Loucy (cell line): ENCODE data around the gene SYCP2L.

ENCODE experiments used
- H2AFZ ChIP-seq: fragments of 200-600 bp; sonication (generic); 2 replicates; pipeline ENCODE4 v1.6.0; 2016; ENCODE audit warnings: antibody characterized with exemption, mild to moderate bottlenecking, low read length, moderate library complexity
- H3F3A ChIP-seq: fragments of 200-600 bp; 2 replicates; pipeline ENCODE4 v1.6.0; 2016; ENCODE audit warnings: antibody characterized with exemption, low read depth, mild to moderate bottlenecking
- H3K27me3 ChIP-seq: fragments of 200-600 bp; sonication (generic); 2 replicates; pipeline ENCODE4 v1.6.1; 2014; ENCODE audit warnings: low read length, mild to moderate bottlenecking; ENCODE audit not compliant: insufficient read depth, poor library complexity, severe bottlenecking
- H3K36me3 ChIP-seq: fragments of 200-600 bp; sonication (generic); 2 replicates; pipeline ENCODE4 v1.6.1; 2016; ENCODE audit warnings: low read length; ENCODE audit not compliant: insufficient read depth
- H3K4me1 ChIP-seq: fragments of 200-600 bp; sonication (generic); 2 replicates; pipeline ENCODE4 v1.5.1; 2014; ENCODE audit warnings: low read length, mild to moderate bottlenecking; ENCODE audit not compliant: insufficient read depth, poor library complexity, severe bottlenecking
- H3K4me2 ChIP-seq: fragments of 200-600 bp; sonication (generic); 2 replicates; pipeline ENCODE4 v1.6.0; 2014; ENCODE audit warnings: antibody characterized with exemption, low read length, low read depth, mild to moderate bottlenecking; ENCODE audit not compliant: poor library complexity, severe bottlenecking
- H3K4me3 ChIP-seq: fragments of 200-600 bp; sonication (generic); 2 replicates; pipeline ENCODE4 v1.5.1; 2014; ENCODE audit warnings: low read length, mild to moderate bottlenecking, mixed read lengths; ENCODE audit not compliant: poor library complexity, severe bottlenecking
- H3K79me2 ChIP-seq: fragments of 200-600 bp; sonication (generic); 2 replicates; pipeline ENCODE4 v1.6.1; 2014; ENCODE audit warnings: low read length; ENCODE audit not compliant: insufficient read depth
- H3K9ac ChIP-seq: fragments of 200-600 bp; sonication (generic); 2 replicates; pipeline ENCODE4 v1.6.0; 2014; ENCODE audit warnings: mild to moderate bottlenecking, low read depth, low read length, moderate library complexity; ENCODE audit not compliant: poor library complexity, severe bottlenecking
- H3K9me2 ChIP-seq: fragments of 200-600 bp; sonication (generic); replicated peaks from 2 replicates; pipeline ENCODE4 v1.6.1; 2016; ENCODE audit warnings: low read depth, low read length, mixed read lengths
- H3K9me3 ChIP-seq: fragments of 200-600 bp; sonication (generic); 2 replicates; pipeline ENCODE4 v1.6.1; 2014; ENCODE audit warnings: mild to moderate bottlenecking, antibody characterized with exemption, low read length, low read depth; ENCODE audit not compliant: insufficient read depth
- H4K20me1 ChIP-seq: fragments of 200-600 bp; sonication (generic); 2 replicates; pipeline ENCODE4 v1.6.0; 2014; ENCODE audit warnings: antibody characterized with exemption, low read length, mild to moderate bottlenecking; ENCODE audit not compliant: insufficient read depth, poor library complexity, severe bottlenecking
- EZH2phosphoT487 ChIP-seq: fragments of 200-600 bp; IDR thresholded peaks from 2 replicates; pipeline ENCODE4 v1.6.1; 2018; ENCODE audit warnings: antibody characterized with exemption, mild to moderate bottlenecking, moderate library complexity, borderline replicate concordance
- TF ChIP-seq, protein P1 (sequence below): fragments of 200-600 bp; sonication (generic); conservative IDR thresholded peaks from 2 replicates; pipeline ENCODE4 v1.5.1; 2014; ENCODE audit warnings: mild to moderate bottlenecking, antibody characterized with exemption, low read length

The SYCP2L gene

DNA sequence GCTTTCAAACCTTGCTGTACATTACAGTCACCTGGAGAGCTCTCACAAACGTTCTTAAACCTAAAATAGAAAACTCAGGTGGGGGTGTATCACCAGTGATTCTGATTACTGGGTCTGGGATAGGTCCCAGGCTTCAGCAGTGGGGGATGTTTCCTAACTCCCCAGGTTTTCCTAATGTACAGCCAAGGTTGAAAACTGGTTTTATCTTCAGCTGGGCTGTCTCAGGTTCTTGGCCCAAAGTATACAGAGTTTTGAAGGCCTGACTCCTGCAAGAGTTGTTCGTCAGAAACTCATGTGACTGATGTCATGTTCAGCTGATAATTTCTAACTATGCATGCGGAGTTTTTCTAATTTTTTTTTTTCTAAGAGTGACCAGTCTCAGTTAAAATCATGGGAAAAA is 9.8 kb downstream of the SYCP2L start:
- Histone ChIP-seq H3K9me3 (no peaks in the 10 kb centered on the region), H3K36me3 (no peaks in the 10 kb centered on the region), H3K4me2 (no peak overlapping the region), H4K20me1 (no peaks in the 10 kb centered on the region), H2AFZ (no peak overlapping the region), H3F3A (no peaks in the 10 kb centered on the region), H3K9ac (no peak overlapping the region), H3K4me3 (no peak overlapping the region), H3K9me2 (no peaks in the 10 kb centered on the region), H3K4me1 (peaks cover 8% of the 10 kb centered on the region), H3K27me3 (peaks cover 6% of the 10 kb centered on the region), H3K79me2 (no peaks in the 10 kb centered on the region)
- TF ChIP-seq, protein P1, sequence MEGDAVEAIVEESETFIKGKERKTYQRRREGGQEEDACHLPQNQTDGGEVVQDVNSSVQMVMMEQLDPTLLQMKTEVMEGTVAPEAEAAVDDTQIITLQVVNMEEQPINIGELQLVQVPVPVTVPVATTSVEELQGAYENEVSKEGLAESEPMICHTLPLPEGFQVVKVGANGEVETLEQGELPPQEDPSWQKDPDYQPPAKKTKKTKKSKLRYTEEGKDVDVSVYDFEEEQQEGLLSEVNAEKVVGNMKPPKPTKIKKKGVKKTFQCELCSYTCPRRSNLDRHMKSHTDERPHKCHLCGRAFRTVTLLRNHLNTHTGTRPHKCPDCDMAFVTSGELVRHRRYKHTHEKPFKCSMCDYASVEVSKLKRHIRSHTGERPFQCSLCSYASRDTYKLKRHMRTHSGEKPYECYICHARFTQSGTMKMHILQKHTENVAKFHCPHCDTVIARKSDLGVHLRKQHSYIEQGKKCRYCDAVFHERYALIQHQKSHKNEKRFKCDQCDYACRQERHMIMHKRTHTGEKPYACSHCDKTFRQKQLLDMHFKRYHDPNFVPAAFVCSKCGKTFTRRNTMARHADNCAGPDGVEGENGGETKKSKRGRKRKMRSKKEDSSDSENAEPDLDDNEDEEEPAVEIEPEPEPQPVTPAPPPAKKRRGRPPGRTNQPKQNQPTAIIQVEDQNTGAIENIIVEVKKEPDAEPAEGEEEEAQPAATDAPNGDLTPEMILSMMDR = no peak
- no peak for TF ChIP-seq EZH2phosphoT487

DNA sequence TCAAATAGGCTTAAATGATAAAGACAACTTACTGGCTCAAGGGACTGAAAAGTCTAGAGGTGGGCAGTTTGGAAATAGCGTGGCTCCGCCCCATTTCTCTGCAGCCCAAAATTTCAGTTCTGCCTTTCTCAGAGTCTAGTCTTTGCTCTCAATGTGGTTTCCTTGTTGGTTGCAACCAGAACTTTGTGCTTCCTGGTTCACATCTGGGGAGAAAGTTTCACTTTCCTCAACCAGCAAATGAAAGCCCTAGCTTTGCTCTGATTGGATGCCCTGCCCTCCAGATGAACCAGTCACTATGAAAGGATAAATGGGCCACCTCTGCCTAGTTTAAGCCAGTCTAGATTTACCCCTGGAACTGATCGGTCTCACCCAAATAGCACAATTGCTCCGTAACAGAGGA is 14.9 kb downstream of the SYCP2L start:
- TF ChIP-seq EZH2phosphoT487 = no peak
- TF ChIP-seq, protein P1 = no peak
- Histone ChIP-seq H3K9ac (no peak overlapping the region), H2AFZ (peak overlapping the region; percentile 91), H3K9me3 (no peaks in the 10 kb centered on the region), H3K4me3 (peak overlapping the region; percentile 18), H3K79me2 (no peaks in the 10 kb centered on the region), H3K36me3 (no peaks in the 10 kb centered on the region), H4K20me1 (no peaks in the 10 kb centered on the region), H3K4me1 (peaks cover 6% of the 10 kb centered on the region), H3K27me3 (peaks cover 6% of the 10 kb centered on the region), H3K4me2 (peak overlapping the region; percentile 31), H3F3A (no peaks in the 10 kb centered on the region), H3K9me2 (no peaks in the 10 kb centered on the region)

DNA sequence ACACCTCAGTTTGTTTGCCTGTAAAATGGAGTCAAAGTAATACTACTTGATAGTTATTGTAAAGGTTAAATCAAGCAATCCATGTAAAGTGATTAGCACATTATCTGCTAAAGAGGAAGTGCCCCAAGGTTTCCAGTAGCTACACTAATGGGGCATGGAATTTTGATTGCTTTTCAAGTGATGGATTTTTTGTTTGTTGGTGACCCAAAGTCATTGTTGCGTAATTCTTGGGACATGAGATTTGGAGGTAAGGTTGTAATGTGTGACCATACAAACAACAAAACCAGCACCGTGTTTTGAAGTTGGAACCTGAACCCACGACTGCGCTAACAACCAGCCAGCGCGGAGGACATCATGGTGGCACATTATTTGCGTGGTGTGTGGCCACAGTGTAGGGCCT is 17.2 kb downstream of the SYCP2L start:
- H3K9me2 ChIP-seq = no peaks in the 10 kb centered on the region
- TF ChIP-seq, protein P1 = no peak
- no peak for TF ChIP-seq EZH2phosphoT487
- H3K79me2 ChIP-seq = no peaks in the 10 kb centered on the region
- H2AFZ ChIP-seq = no peak overlapping the region
- no peaks in the 10 kb centered on the region for H3K9me3 ChIP-seq
- no peaks in the 10 kb centered on the region for H4K20me1 ChIP-seq
- no peak overlapping the region for H3K9ac ChIP-seq
- peaks cover 6% of the 10 kb centered on the region for H3K27me3 ChIP-seq
- no peaks in the 10 kb centered on the region for H3F3A ChIP-seq
- H3K36me3 ChIP-seq = no peaks in the 10 kb centered on the region
- peaks cover 6% of the 10 kb centered on the region for H3K4me1 ChIP-seq
- H3K4me3 ChIP-seq = no peak overlapping the region
- H3K4me2 ChIP-seq = no peak overlapping the region
